DOHH2 (cell line): ENCODE results near the gene WSCD2.

ENCODE experiments used
- EZH2phosphoT487 ChIP-seq: fragments of 200-600 bp; sonication (generic); IDR thresholded peaks from 2 replicates; pipeline ENCODE4 v1.6.1; 2017; ENCODE audit warnings: borderline replicate concordance, mild to moderate bottlenecking, antibody characterized with exemption, low read length, moderate library complexity, mixed read lengths
- TF ChIP-seq, protein P1 (sequence below): fragments of 200-600 bp; sonication (generic); IDR thresholded peaks from one replicate; pipeline ENCODE4 v1.5.1; 2014; ENCODE audit warnings: antibody characterized with exemption, mild to moderate bottlenecking, low read depth, low read length; ENCODE audit not compliant: poor library complexity, severe bottlenecking

- TF ChIP-seq, protein P1, sequence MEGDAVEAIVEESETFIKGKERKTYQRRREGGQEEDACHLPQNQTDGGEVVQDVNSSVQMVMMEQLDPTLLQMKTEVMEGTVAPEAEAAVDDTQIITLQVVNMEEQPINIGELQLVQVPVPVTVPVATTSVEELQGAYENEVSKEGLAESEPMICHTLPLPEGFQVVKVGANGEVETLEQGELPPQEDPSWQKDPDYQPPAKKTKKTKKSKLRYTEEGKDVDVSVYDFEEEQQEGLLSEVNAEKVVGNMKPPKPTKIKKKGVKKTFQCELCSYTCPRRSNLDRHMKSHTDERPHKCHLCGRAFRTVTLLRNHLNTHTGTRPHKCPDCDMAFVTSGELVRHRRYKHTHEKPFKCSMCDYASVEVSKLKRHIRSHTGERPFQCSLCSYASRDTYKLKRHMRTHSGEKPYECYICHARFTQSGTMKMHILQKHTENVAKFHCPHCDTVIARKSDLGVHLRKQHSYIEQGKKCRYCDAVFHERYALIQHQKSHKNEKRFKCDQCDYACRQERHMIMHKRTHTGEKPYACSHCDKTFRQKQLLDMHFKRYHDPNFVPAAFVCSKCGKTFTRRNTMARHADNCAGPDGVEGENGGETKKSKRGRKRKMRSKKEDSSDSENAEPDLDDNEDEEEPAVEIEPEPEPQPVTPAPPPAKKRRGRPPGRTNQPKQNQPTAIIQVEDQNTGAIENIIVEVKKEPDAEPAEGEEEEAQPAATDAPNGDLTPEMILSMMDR: no peak
- no peak for TF ChIP-seq EZH2phosphoT487
These were observed 9.7 kb upstream of the WSCD2 start for GRCh38 chr12:108119126-108119973.
